Activated CD8-positive, alpha-beta memory T cell treated with anti-CD3 and anti-CD28 coated beads, Interleukin-2, amount 50 U/mL, for 48 hours (primary cell): ENCODE measurements around the gene FBXO45.
"Not testable (repeated sequence)": the region's sequence is repeated elsewhere in the genome, so short reads cannot be mapped to it uniquely, and the experiment has no call there.

Experiments used
- DNase-seq: peaks from one replicate; pipeline ENCODE4 v3.0.0-alpha.2; 2020

FBXO45 gene

DNA sequence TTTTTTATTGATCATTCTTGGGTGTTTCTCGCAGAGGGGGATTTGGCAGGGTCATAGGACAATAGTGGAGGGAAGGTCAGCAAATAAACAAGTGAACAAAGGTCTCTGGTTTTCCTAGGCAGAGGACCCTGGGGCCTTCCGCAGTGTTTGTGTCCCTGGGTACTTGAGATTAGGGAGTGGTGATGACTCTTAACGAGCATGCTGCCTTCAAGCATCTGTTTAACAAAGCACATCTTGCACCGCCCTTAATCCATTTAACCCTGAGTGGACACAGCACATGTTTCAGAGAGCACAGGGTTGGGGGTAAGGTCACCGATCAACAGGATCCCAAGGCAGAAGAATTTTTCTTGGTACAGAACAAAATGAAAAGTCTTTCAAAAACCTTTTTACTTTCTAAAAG lies 51.2 kb downstream of the FBXO45 start:
- DNase-seq, result not testable (repeated sequence)

DNA sequence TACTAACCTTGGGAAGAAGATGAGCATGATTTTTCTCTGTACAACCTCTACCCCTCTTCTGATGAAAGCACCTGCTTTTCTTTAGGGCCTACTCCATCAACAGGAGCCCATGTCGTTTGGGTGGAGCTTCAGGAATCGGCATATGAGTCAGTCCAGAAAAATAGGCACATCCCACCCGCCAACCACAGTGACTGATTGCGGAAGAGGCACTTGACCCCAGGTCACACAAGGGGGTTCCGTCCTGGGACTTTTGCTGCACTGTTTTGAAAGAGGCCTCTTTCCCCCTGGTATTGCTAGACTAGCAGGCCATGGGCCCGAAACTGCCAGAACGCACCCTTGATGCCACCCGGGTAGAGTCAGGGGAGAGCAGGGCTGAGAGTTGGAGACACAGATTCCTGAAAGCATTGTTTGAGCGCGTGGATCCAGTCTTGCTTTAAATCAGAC lies 51.7 kb downstream of the FBXO45 start:
- DNase-seq, result no peak

DNA sequence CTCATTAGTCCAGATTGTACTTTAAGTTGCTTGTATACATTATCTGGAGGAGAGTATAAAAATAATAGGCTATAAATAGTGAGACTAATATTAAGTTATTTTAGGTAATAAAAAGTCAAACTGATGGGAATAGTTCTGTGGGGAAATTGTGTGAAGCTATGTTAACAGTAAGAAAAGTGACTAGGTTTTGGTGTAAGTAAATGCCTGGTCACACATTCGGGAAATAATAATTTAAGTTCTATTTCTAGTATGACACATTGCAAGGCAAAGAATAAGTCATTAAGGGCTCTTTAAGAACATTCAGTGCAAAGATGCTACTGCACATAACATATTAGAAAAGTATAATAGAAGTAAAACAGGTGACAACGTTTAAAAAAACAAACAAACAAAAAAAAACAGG lies 52.2 kb downstream of the FBXO45 start:
- DNase-seq, result no peak

DNA sequence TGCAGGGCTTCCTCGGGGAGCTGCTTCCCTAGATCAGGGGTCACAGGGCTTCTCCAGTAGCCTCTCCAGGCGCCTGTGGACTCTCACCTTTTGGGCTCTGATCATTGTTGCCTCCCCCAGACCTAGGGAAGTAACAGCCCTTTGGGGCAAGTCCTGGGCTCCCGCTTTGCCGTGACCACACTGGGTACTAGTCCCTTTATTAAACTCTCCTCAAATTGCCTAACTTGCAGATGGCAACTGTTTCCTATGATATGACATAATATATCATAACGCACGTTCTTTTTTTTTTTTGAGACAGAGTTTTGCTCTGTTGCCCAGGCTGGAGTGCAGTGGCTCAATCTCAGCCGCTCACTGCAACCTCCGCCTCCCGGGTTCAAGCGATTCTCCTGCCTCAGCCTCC lies 53.2 kb downstream of the FBXO45 start:
- DNase-seq, result no peak

DNA sequence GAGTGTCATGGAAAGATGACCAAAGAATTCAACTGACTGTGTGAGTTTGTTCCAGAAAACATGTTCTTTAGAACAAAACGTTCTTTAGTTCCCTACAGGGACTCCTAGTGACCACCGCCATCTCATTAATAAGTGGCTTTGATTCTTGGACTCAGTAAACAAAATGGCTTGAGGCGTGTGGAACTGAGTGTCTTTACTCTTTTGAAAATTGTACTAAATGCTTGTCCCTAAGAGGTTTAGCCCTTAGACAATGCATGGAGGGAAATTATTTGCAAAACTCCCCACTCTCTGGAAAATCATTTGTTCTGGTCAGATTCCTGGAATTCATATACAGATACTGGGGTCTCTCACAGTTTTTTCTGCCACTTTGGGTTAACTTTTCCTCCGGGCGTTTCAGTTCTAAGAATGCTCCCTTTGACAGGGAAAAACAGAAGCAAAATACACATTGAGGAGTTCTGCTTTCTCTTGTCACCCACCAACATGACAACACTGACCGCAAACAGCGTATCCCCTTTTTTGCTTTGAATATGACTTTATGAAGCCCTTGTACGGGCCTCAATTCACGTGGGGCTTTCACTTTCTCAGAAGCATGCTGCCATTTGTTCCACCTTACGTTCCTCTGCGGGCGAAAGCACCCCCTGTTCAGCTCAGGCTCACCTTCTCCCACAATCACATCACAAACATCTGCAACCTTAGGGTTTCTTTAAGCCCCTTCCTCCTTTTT lies 55.8 kb downstream of the FBXO45 start:
- no peak for DNase-seq

DNA sequence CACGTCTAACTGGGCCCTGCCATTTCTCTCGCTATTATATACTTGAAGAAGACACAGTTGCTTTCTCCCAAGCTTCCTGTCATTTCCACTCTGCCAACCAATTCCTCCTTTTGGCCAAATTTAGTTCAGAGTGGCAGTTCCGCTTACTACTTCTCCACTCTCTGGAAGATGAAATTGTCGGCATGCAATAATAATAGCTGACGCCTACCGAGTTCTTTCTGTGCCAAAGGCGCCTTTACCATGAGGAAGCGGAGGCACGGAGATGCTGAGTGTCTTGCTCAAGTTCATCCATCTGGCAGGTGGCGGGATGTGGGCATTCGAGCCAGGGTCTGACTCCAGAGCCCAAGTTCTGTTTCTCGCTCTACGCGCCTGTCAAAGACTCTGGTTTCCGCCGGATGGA lies 56.4 kb downstream of the FBXO45 start:
- no peak for DNase-seq

DNA sequence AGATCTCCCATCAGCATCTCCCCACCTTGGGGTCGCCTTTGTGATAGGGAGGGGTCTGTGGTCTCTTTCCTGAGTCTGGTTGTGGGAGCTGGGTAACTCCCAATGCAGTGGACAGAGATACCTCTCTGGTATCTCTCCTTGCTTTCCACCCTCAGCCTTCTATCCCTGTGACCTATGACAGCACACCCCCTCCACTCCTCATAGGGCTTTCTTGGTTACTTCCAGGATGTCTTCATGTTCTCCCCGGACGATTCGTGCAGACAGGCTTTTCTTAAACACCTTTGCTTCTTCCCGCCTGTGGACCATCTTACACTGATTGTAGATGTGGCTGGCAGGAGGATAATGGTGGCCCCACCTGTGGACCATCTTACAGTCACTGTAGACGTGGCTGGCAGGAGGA lies 56.9 kb downstream of the FBXO45 start:
- DNase-seq, result no peak

DNA sequence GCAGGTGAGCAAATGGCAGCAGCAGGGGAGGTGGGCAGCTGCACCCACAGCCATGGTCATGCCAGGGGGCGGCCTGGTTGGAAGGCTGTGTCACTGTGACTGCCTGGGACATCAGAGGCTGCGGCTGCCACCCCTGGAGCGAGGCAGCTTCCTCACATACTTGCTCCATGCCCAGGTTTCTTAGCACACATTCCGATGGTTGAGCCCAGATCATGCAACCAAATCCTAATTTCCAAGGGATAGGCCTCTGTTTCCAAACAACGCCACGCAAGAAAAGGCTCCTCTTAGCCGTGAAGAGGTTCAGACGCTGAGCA lies 59.4 kb downstream of the FBXO45 start:
- no peak for DNase-seq

DNA sequence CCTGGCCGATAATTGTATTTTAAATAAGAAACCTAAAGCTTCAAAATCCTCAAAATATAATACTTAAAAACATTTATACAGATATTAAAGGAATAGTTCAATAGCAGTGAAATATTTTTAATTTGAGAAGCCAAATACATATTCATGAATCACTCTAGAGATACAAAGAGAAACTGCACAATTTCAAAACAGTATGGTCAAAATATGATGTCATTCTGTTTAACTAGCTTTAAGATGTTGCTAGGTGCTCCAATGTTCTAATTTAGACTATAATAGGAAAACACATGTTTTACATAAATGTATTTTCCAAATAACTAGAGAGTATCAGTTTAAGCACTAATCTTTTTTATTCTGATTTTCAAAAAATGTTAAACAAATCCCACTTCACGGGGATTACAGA lies 60.8 kb downstream of the FBXO45 start:
- DNase-seq, result no peak

DNA sequence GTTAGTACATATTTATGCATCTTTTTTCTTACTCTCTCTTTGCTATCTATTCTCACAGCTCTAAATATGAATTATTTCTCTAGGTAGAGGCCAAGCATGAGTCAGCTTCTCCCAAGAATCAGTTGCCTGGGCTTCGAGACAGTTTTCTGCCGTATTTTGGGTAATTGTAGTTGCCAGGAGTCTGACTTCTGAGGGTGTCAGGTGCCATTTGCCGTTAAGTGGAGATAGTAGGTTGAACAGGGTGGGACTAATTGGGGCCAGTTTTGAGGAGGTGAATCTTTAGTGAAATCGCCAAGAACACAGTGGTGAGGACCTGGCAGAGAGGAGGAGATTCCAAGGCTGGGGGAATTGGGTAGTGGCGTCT lies 63.2 kb downstream of the FBXO45 start:
- DNase-seq, result no peak

DNA sequence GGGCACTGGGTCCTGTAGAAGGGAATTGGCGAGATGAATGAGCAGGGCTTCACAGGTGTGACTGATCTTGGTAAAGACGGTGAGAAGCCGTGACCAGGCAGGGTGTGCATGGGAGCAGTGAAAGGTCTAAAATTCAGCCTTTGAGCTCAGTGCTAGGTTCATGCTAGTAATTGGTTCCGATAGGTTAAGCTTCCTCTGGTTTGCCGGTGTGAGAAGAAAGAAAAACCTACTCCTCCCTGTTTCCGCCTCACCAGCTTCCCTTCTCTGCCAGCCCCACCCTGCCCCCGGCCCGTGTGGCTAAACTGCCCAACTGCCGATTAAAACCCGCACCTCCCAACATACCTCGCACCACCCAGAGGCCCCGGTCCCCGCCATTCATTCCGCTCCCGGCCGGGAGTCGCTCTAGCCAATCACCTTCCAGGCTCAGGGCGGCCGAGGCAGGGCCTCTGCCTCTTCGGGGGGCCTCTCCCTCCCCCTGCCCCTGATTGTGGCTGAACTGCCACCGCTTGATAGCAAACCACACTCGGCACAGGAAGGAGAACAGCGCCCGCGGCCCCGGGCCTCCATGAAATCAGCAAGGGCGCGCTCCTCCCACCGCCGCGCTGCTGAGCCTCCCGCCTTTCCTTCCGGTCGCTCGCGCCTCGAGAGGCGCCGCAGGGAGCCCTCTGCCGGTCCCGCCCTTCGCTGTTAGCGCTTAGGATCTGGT lies 63.7 kb downstream of the FBXO45 start:
- DNase-seq, result peak; percentile 92

DNA sequence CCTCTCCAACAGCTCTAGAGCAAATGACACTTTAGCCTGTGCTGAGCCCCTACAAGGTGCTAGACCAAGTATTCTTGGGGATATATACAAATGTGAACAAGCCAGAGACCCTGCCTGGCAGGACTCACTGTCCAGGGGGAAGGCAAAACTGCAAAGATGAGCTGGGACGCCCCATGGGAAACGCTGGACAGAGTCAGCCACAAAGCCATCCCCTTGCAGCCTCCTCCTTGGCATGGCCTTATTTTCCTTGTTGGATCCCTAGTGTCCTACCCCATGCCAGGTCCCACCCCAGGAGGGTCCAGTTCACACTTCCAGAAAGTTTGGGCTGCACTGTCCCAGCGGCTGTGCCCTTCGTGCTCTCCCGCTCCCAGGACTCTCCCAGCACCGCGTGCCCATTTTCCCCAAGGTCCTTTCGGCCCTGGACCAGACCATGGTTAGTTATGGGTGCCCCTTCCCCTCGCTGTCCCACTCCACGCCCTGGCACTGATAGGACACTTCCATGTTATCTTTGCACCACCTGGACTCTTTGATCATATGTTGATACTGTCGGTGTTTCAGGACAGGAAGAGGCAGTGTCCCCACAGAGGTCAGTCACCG lies 65.2 kb downstream of the FBXO45 start:
- no peak for DNase-seq

DNA sequence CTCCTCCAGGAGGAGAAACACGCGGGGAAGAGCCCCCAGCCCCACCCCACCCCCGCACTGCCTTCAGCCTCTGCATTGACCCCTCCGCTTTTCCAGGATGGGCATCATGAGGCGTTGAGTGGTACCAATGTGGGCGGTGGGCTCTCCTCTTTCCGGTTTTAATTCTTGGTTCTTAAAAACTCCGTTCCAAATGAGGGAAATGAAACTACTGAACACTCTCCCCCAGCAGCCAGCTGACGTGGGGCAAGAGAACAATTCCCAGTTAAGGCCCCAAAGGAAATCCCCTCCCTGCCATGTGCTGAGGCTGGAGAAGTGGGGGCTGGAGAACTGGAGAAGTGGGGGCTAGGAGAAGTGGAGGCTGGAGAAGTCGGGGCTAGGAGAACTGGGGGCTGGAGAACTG lies 65.8 kb downstream of the FBXO45 start:
- DNase-seq, result no peak

DNA sequence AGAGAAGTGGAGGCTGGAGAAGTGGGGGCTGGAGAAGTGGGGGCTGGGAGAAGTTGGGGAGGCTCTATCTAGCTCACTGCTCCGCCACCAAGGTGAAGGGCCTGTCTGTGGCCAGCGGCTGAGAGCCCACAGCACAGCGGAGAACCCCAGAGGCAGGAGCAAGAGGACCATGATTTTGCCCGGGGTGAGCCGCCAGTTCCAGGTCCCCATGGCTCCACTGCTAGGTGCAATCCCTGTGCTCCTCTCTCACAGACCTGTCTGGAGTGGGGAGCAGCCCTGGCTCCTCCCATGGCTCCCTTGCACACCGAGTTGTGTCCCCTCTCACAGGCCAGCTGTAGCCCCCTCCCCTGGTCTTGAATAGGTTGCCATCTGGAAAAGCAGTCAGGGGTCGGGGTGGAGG lies 66.4 kb downstream of the FBXO45 start:
- no peak for DNase-seq

DNA sequence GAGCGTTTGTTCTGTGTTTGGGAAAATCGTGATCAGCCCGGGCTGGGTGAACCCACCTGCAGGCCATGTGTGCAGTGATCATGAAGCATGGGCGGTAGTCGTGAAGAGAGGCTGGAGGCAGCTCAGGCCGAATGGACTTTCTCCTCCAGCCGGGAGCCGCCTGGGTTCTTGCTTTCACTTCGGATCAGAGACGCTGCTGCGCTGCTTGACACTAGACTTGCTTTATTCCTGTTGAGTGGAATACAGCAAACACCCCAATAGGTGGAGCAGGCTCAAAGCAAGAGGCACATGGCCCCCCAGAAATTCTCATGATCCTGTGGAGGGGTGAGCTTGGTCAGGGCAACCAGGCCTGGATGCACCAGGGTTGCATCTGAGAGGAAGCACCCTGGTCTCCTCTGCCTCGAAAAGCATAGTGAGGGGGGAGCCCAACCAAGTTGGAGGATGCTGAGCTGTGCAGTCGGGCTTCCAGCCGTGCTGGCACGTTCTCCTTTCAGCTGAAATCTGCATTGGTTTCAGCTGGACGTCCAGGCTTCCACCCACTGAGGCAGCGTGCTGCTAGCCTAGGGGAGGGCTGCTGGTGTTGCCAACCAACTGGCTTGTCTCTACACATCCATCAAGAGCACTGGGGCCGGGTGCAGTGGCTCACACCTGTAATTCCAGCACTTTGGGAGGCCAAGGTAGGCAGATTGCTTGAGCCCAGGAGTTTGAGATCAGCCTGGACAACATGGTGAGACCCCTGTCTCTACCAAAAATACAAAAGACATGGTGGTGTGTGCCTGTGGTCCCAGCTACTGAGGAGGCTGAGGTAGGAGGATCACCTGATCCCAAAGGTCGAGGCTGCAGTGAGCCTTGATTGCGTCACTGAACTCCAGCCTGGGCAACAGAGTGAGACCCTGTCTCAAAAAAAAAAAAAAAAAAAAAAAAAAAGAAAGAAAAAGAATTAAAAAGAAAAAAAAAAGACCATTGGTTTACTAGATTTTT lies 68.2 kb downstream of the FBXO45 start:
- no peak for DNase-seq

DNA sequence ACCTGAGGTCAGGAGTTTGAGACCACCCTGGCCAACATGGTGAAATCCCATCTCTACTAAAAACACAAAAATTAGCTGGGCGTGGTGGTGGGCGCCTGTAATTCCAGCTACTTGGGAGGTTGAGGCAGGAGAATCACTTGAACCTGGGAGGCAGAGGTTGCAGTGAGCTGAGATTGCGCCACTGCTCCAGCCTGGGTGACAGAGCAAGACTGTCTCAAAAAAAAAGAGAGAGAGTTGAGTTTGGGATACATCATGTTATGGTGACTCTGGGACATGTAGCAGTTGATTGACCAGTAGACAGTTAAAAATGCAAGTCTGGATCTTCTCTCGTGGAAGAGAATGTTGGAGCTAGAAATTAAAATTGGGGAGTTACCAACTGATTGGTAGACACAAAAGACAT lies 69.5 kb downstream of the FBXO45 start:
- not testable (repeated sequence) for DNase-seq
